GM18502 (cell line): ENCODE data around the gene RPP25L.

Experiments used
- ATAC-seq: cut with Tn5 transposase; IDR thresholded peaks from one replicate; pipeline ENCODE4 v1.9.1; 2021; ENCODE audit warnings: mild to moderate bottlenecking; ENCODE audit not compliant: unreplicated experiment, poor library complexity

Gene RPP25L, protein sequence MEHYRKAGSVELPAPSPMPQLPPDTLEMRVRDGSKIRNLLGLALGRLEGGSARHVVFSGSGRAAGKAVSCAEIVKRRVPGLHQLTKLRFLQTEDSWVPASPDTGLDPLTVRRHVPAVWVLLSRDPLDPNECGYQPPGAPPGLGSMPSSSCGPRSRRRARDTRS

GRCh38 chr9:34611811-34612787 lies at the start of gene RPP25L:
RPP25L (minus strand) TSS chr9:34612097; CDS start chr9:34611296, 801 bp downstream.
- peak; percentile 86 for ATAC-seq

DNA sequence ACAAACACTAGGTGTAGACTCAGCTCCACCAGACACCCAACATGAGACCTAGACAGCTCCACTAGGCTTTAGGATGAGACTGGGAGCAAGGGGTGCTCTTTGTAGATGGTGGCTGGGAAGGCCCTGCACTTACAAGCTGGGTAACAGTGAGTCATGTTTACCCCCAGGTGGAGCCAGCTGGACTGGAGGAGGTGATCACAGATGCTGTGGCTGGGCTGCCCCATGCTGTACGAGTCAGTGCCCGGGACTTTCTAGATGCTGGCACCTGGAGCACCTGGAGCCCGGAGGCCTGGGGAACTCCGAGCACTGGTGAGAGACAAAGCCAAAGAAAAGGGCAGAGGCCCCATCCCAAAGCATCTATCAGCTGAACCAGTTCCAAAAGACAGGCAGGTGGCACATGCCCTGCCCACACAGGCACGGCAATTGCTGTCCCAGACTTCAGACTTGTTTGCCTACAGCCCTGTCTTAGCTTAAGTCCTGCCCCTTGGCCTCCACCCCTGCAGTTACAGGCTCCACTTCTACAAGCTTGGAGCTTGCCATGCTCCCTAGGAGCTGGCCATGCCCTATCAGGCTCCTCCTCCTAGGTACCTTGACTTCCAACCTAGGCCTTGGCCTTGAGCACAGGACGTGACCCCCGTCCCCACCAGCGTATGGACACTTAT lies 47.8 kb upstream of the RPP25L start:
- ATAC-seq, result no peak

DNA sequence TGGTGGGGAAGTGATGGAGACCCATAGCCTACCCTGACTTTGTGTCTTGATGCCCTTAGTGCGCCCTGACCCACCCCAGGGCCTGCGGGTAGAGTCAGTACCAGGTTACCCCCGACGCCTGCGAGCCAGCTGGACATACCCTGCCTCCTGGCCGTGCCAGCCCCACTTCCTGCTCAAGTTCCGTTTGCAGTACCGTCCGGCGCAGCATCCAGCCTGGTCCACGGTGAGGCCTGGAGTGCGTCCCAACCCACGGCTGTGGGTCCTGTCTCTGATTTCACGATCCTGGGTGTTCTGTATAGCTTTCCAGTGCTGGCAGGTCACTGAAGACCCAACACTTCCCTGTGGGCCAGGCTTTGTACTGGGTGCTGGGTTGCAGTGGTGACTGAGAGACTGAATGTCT lies 46.6 kb upstream of the RPP25L start:
- no peak for ATAC-seq

- no peak for ATAC-seq
Measured at GRCh38 chr9:34656992-34657391, 45.1 kb upstream of the RPP25L start.

DNA sequence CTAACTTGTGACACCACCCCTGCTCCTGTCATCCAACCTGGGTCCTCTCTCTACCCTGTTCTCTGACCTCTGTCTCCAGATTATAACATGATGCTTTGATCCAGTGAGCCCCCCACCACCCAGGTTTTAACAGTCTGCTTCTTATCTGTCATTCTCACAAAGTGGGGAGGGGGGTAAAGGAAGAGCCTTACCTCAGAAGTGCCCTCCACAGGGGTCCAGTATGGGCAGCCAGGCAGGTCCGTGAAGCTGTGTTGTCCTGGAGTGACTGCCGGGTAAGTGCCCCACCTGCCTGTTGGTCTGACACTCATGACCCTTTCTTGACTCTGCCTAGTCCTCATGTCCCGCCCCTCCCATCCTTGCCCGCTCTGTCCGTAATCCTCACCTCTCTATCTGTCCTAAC lies 43.5 kb upstream of the RPP25L start:
- no peak for ATAC-seq

GRCh38 chr9:34654323-34655051 lies 42.6 kb upstream of the RPP25L start:
- no peak for ATAC-seq

GRCh38 chr9:34653151-34654072 lies 41.5 kb upstream of the RPP25L start:
- ATAC-seq, result no peak

- no peak for ATAC-seq
Measured at GRCh38 chr9:34652602-34653000, 40.7 kb upstream of the RPP25L start.

DNA sequence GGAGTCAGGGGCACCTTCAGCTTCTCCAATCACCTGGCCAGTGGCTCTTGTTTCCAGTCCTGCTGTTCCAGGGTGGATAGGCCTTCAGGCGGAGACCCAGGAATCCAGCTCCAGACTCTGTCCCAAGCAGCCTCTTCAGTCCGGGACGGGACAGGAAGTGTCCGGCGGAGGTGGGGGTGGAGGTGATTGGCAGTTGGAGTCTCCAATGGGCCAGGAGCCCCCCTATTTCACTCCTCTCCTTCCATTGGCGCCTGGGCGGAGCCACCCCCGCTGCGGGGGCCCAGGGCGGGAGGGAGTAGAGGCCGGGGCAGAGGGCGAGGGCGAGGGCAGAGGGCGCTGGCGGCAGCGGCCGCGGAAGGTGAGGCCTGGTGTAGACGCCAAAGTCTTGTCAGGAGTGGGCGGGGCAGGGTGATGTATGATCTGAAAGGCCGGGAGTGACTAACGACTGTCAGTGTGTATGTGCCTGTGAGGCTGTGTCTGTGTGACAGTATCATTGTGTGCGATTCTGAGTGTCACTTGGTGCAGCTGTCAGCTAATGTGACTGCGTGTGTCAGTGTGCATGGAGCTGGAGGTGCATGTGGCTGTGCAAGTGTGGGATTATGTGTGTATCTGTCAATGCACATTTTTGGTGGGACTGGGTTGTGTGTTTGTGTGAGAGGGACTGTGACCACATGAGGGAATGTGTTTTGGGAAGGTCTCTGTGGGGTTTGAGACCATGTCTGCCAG lies 40.1 kb upstream of the RPP25L start, which contains the start of gene IL11RA:
IL11RA (plus strand) TSS at position 310 of the 726 bp plus-strand sequence. CDS start 3,033 bp downstream, outside the sequence.
- no peak for ATAC-seq

GRCh38 chr9:34651321-34651720 lies 39.4 kb upstream of the RPP25L start:
- no peak for ATAC-seq

DNA sequence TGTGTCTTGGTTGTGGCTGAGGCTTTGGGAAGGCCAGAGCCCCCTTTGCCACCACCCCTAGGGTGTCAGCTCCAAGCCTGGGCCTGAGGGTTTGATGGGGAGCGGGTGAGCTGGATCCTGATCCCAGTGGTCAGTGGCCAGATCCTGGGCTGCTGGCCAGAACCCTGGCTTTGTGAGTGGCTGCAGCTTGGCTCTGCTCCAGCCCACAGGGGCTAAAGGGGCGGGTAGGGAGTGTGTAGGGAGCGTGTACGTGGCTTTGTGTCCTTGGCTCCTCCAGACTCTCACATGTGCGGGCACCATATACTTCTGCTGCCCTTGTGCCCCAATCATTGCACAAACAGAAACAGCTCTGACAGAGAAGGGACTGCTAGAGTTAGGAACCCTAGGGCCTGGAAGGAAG lies 38.9 kb upstream of the RPP25L start:
- ATAC-seq, result no peak

GRCh38 chr9:34648673-34649072 lies 36.8 kb upstream of the RPP25L start:
- no peak for ATAC-seq

DNA sequence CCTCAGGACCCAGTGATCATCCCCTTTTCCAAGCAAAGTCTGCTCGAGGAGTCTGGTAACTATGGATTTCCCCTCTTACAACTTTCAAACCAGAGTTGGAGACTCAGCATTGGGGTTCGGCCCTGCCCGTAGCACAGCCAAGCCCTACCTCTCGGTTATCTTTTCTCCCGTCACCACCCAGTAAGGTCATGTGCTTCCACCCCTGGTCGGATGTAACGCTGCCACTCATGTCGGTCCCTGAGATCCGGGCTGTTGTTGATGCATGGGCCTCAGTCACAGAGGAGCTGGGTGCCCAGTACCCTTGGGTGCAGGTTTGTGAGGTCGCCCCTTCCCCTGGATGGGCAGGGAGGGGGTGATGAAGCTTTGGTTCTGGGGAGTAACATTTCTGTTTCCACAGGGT lies 35.8 kb upstream of the RPP25L start:
- ATAC-seq, result no peak

DNA sequence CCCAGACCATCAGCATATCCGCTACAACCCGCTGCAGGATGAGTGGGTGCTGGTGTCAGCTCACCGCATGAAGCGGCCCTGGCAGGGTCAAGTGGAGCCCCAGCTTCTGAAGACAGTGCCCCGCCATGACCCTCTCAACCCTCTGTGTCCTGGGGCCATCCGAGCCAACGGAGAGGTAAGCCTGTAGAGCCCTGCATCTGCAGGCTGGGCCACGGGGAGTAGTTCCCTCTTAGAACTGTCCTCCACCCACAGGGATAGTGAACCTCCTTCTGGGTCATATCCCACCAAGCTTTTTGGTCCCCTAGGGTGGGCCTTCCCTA lies 35.1 kb upstream of the RPP25L start:
- no peak for ATAC-seq

- ATAC-seq, result peak; percentile 88
Measured at GRCh38 chr9:34646211-34647083, 34.5 kb upstream of the RPP25L start, which contains the start of gene GALT. GALT (plus strand) TSS chr9:34646675; CDS start chr9:34646705, 30 bp downstream.

DNA sequence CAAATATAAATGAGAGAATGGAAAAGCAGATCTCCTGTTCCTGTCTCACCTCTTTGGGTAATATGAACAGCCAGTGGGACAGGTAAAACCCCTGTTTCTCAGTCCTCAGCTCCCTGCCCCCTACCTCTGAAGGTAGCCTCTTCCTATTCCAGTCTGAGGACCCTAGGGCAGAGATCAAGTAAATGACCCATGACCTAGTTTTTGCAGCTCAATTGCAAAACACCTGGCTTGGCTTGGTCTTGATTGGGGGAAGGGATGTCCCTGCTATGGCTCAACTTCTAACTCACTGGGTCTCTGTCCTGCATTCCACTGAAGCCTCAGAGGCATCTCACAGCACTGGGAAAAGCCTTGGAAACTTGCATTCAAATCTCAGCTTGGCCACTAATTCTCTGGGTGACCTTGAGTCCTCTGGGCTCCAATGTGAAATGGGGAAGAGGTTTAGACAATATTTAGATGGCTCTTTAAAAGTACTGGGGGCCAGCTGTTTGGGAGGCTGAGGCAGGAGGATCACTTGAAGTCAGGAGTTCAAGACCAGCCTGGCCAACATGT lies 32.9 kb upstream of the RPP25L start:
- ATAC-seq, result no peak

- ATAC-seq, result no peak
Measured at GRCh38 chr9:34642679-34643078, 30.8 kb upstream of the RPP25L start.
